Stimulated activated CD8-positive, alpha-beta memory T cell treated with anti-CD3 and anti-CD28 coated beads, Interleukin-15, amount 100 ng/mL, for 48 hours (primary cell): ENCODE measurements around the gene CLEC20A.

Source experiments
- DNase-seq, 2 donors: peaks; one replicate each; pipeline ENCODE4 v3.0.0-alpha.2; 2020; ENCODE audit warnings: low read depth in 2 of 2

The CLEC20A gene

GRCh38 chr1:178472531-178472930 is 24.2 kb downstream of the CLEC20A start:
- DNase-seq = no peak

- no peak for DNase-seq
Observed at GRCh38 chr1:178470411-178470960, 26.3 kb downstream of the CLEC20A start.

GRCh38 chr1:178467837-178468236 is 28.9 kb downstream of the CLEC20A start:
- DNase-seq = no peak

GRCh38 chr1:178465011-178465410 is 31.8 kb downstream of the CLEC20A start:
- DNase-seq = no peak

- no peak for DNase-seq
Observed at GRCh38 chr1:178464566-178464965, 32.2 kb downstream of the CLEC20A start.

GRCh38 chr1:178464141-178464540 is 32.6 kb downstream of the CLEC20A start:
- no peak for DNase-seq

GRCh38 chr1:178461701-178462100 is 35.1 kb downstream of the CLEC20A start:
- no peak for DNase-seq

- no peak for DNase-seq
Observed at GRCh38 chr1:178461104-178461503, 35.7 kb downstream of the CLEC20A start.

- DNase-seq = no peak
Observed at GRCh38 chr1:178458203-178458602, 38.6 kb downstream of the CLEC20A start.

GRCh38 chr1:178457651-178458050 is 39.1 kb downstream of the CLEC20A start:
- no peak for DNase-seq

- DNase-seq = no peak
Observed at GRCh38 chr1:178456472-178456871, 40.3 kb downstream of the CLEC20A start.

GRCh38 chr1:178452013-178452412 is 44.8 kb downstream of the CLEC20A start:
- DNase-seq = no peak

- DNase-seq = no peak
Observed at GRCh38 chr1:178451529-178451928, 45.2 kb downstream of the CLEC20A start.

- DNase-seq = no peak
Observed at GRCh38 chr1:178450871-178451270, 45.9 kb downstream of the CLEC20A start.

GRCh38 chr1:178442925-178443324 is 53.8 kb downstream of the CLEC20A start:
- DNase-seq = no peak

GRCh38 chr1:178438432-178438831 is 58.3 kb downstream of the CLEC20A start:
- DNase-seq = no peak

GRCh38 chr1:178436899-178437298 is 59.9 kb downstream of the CLEC20A start:
- no peak for DNase-seq

GRCh38 chr1:178434899-178435435 is 61.8 kb downstream of the CLEC20A start:
- no peak for DNase-seq

- no peak for DNase-seq
Observed at GRCh38 chr1:178434360-178434759, 62.4 kb downstream of the CLEC20A start.
